ENCODE data around the gene MSH2.
A peak's percentile ranks its signal among the peaks of the same experiment; 100 is the strongest.

MSH2 gene

GRCh38 chr2:47519147-47519537 is 116.2 kb downstream of the MSH2 start:
- no peak overlapping the region for H3K4me3 ChIP-seq (ENCODE audit: control insufficient read depth, low read depth, low read length)
- no peak for DNase-seq (ENCODE audit: low read depth)
- TF ChIP-seq CTCF (conservative IDR thresholded peaks at IDR 0.05; ENCODE audit: control insufficient read depth, insufficient read depth, low read depth, low read length): no peak

GRCh38 chr2:47519604-47520301 is 116.8 kb downstream of the MSH2 start:
- no peak for DNase-seq (ENCODE audit: low read depth)
- H3K4me3 ChIP-seq (ENCODE audit: control insufficient read depth, low read depth, low read length): no peak overlapping the region
- no peak for TF ChIP-seq CTCF (conservative IDR thresholded peaks at IDR 0.05; ENCODE audit: control insufficient read depth, insufficient read depth, low read depth, low read length)

- DNase-seq (ENCODE audit: low read depth): no peak
Measured at GRCh38 chr2:47520302-47520630, 117.3 kb downstream of the MSH2 start.

GRCh38 chr2:47520825-47521665 is 118.1 kb downstream of the MSH2 start:
- no peak for TF ChIP-seq CTCF (conservative IDR thresholded peaks at IDR 0.05; ENCODE audit: control insufficient read depth, insufficient read depth, low read depth, low read length)
- DNase-seq (ENCODE audit: low read depth): peak; percentile 44
- H3K4me3 ChIP-seq (ENCODE audit: control insufficient read depth, low read depth, low read length): peak overlapping the region; percentile 40

More at GRCh38 chr2:47520302-47520630, 117.3 kb downstream of the MSH2 start:
- no peak overlapping the region for H3K4me3 ChIP-seq (ENCODE audit: control insufficient read depth, low read depth, low read length)
- no peak for TF ChIP-seq CTCF (conservative IDR thresholded peaks at IDR 0.05; ENCODE audit: control insufficient read depth, insufficient read depth, low read depth, low read length)

GRCh38 chr2:47521666-47522285 is 118.8 kb downstream of the MSH2 start:
- H3K4me3 ChIP-seq (ENCODE audit: control insufficient read depth, low read depth, low read length): no peak overlapping the region
- no peak for TF ChIP-seq CTCF (conservative IDR thresholded peaks at IDR 0.05; ENCODE audit: control insufficient read depth, insufficient read depth, low read depth, low read length)
- no peak for DNase-seq (ENCODE audit: low read depth)

- no peak for TF ChIP-seq CTCF (conservative IDR thresholded peaks at IDR 0.05; ENCODE audit: control insufficient read depth, insufficient read depth, low read depth, low read length)
- no peak for DNase-seq (ENCODE audit: low read depth)
- H3K4me3 ChIP-seq (ENCODE audit: control insufficient read depth, low read depth, low read length): no peak overlapping the region
Measured at GRCh38 chr2:47525167-47525566, 122.2 kb downstream of the MSH2 start.

All from fibroblast of mammary gland (primary cell).